Head of caudate nucleus (tissue), 42 donors: ENCODE measurements around the gene VEPH1.

Experiments
- DNase-seq, 42 donors: peaks; one replicate each; pipeline versions ENCODE4 v3.0.0 to v3.0.0-alpha.2; 2020 to 2021; ENCODE audit warnings: mixed read lengths in 7 of 42
- intact Hi-C: fragments of 100-400 bp; cut with DNase I; formaldehyde crosslinking; loops from one replicate; pipeline ENCODE4 v1.15.0; 2022

Gene VEPH1

DNA sequence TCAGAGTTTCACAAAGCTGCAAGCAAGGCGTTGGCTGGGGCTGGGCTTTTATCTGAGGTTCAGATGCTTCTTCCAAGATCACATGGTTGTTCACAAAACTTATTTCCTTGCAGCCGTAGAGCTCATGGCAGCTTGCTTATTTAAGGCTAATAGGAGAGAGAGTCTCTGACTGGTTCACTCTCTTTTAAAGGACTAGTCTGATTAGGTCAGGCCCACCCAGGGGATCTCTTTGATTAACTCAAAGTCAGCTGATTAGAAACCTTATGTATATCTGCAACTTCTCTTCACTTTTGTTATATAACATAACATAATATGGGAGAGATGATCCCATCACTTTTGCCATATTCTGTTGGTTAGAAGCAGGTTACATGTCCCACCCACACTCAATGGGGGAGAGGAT, 243.4 kb downstream of the VEPH1 start:
- intact Hi-C loops = no loop called here
- DNase-seq = no peak

DNA sequence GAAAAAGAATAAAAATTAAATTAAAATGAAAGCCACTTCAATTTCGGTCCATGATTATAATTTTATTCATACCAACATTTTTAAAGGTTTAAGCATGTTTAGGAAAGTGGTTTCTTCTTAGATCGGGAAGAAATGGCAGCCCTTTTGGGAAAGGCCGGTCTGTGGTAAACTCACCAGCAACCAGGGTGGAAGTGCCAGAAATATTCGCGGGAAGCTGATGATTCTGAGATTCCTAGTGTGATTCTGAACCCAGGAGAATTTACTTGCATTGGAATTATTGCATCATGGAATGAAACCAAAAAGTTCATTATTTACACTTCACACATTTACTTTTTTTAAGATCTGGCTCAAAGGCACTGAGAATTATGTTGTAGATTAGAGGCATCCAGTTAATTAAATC, 246.1 kb downstream of the VEPH1 start:
- intact Hi-C loops = no loop called here
- DNase-seq = no peak

DNA sequence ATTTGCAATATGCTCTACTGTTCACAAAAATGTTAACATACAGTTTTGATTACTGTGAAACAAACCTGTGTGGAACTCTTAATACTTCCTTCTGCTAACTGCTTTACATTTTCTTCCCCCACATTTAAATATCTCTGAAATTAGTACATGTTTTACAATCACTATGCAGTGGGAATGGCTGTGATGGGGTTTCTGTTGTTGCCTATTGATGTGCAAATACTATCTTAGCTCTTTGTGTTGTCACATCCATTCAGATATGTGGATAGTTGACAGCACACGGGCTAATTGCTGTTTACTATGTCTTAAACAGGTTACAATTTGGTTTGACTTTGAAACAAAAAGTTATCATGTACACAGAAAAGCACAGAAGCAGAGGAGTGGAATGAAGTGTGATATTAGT, 247.4 kb downstream of the VEPH1 start:
- DNase-seq = no peak
- intact Hi-C loops = no loop called here

DNA sequence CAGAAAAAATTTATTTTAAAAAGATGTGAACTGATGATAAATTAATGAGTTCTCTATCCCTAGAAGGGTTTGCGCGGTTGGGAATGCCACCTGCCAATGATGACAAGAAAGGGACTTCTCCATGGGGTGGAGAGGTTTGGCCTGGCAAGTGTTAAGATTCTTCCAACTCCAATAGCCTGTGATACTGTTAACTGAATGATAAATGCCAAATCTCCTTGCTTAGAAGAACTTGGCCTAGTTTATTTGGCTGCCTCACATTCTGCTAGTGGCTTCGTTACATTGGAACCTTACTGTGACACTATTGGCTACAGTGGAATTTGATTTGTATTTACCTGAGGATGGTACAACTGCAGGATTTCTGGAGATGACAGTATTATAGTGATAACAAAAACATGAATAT, 251.5 kb downstream of the VEPH1 start:
- DNase-seq = no peak
- intact Hi-C loops = no loop called here

DNA sequence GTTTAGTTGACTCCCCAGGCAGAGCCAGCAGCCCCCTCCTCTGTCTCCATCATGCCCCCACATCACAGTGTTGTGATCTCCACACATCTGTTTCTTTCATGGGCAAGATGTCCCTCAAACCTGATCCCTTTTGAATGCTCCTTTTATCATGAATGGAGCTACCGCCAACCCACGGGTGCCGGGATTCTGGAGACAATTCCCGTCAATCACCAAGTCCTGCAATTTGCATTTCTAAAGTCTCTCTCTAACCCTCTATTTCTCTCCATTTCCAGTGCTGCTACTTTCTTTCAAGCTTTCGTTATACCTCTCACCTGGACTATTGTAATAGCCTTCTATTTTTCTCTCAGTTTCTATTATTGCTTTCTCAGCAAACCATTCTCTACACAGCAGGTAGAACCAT, 253.6 kb downstream of the VEPH1 start:
- intact Hi-C loops = no loop called here
- no peak for DNase-seq

DNA sequence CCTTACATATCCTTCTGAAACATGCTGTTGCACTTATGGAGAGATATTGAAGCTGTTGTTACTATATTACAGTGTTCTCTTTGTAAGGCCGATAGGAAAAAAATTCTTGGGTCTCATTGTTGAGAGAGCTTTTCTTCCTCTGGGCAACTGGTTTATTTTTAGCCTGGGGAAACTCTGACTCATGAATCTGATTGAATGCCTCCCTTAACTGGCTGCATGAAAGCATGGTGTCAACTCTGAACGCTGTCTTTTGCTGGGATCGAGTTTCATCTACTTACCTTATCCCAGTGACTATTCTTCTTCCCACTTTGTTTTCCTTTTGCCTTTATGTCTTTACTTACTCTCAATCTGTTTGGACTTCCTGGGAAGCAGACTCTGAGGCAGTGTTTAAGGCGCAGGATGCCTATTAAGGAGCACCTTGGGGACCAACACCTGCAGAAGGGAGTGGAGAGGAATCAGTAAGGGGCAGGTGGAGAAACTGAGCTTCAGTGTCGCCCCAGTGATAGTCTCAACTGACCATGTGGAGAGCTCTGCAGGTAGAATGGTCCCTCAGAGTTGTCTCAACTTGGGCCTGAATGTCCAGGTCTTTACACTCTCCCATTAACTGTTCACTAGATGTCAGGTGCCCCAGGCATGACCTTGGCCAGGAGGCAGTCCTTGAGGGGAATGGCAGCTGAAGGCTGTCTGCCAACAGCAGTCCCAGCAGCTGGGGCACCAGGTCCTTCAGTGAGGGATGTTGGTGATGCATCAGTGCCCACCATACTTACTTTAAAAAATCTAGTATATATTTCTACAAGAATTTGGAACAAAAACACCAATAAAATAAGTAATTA, 254.4 kb downstream of the VEPH1 start:
- DNase-seq = peak in 18 of 42 donors; percentile 14 to 81 (median 44)
- intact Hi-C loops = no loop called here

DNA sequence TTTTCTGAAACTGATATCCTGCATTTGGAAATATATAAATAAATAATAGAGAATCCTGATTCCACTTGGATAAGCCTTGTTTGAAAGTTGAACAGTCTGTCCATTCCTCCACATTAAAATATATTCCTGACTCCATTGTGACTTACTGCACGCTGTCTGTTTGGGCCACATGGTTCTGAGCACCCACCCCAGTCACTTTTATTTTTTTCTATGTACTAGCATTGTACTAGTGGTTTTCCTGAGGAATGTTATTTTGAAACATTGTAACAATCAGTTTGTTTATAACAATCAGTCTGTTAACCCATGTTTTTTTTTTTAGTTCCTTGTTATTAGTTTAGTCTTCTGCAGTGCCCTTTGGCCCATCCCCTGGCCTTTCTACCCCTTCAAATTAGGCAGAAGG, 255.8 kb downstream of the VEPH1 start:
- intact Hi-C loops = no loop called here
- no peak for DNase-seq

DNA sequence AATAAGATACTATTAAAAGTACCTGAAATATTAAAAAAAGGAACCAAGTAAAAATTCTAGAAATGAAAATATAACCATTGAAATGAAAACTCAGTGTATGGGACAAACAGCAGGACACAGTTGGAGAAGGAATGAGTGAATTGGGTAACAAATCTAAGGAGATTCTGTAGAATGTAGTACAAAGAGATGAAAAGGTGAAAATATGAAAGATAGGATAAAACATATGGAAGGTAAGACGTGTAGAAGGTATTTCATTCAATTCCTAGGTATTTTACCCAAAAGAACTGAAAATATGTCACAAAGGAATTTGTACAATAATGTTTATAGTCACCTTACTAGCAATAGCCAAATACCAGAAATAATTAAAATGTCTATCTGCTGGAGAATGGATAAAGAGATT, 260.4 kb downstream of the VEPH1 start:
- no peak for DNase-seq
- intact Hi-C loops = no loop called here

DNA sequence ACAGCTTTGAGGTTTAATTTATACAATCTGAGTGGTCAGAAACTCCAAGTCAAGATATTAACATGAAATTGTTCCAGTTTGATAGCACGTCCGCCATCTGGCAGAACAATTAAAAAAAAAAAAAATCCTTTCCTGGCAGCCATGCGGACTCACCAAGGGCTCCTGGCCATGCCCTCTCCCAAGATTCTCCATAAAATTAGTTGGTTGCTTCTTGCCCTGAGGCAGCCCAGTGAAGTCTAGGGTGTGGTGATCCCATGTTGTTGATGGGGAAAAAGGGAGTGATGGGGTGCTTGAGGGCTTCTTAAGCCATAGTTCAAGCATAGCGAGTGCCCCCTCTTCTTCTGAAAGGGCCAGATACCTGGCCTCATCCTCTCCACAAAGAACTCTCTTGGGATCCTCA, 261.6 kb downstream of the VEPH1 start:
- DNase-seq = no peak
- intact Hi-C loops = no loop called here

DNA sequence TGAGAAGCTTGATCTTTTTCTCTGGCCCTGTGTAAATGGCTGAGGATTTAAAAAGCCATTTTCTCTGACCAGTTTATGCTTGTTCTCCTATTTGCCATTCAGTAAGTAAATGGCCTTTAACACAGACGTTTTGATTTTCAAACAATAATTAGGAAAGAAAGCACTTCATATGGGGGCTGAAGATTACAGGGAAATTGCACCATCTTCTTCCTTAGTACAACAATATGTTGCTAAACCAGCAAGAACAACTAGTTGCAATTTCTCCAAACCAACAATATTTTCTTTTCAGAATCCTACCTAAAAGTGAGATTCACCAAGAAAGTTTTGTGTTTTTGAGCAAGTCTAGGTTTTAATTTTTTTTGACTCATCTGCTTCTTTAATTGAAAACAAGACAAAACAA, 262.8 kb downstream of the VEPH1 start:
- intact Hi-C loops = no loop called here
- no peak for DNase-seq

DNA sequence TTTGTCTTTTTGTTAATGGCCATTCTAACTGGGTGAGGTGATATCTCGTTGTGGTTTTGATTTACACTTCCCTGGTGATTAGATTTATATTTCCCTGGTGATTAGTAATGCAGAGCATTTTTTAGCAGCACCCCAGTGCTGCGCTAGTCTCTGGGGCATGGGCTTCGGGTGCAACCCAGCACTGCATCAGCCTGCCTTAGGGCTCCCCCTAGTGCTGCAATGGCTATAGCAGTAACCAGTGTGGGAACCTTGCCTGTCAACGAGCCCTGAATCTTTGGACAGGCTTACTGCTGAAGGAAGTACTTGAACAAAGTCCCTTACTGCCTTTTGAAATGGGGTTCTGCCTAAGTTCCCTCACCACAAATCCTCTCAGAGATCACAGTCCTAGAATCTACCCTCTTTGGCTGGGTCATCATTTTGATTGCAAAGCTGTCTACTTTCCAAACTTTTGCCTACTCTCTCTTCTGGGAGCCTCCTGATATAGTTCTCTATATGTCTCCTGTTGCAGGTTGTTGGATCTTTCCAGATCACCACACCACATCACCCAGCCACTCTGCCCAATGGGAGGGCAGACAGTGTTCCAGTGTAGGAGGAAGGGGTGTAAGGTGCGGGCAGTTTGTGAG, 264.0 kb downstream of the VEPH1 start:
- intact Hi-C loops = no loop called here
- peak in 41 of 42 donors; percentile 43 to 91 (median 76) for DNase-seq

DNA sequence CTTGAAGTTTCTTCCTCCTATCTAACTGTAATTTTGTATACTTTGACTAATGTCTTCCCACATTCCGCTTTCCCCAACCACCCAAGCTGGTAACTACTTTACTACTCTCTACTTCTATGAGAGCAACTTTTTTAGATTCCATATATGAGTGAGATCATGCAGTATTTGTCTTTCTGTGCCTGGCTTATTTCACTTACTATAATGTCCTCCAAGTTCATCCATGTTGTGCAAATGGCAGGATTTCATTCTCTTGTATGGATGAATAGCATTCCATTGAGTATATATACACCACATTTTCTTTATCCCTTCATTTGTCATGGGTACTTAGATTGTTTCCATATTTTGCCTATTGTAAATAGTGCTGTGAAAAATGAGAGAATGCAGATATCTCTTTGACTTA, 264.8 kb downstream of the VEPH1 start:
- no peak for DNase-seq
- intact Hi-C loops = no loop called here

DNA sequence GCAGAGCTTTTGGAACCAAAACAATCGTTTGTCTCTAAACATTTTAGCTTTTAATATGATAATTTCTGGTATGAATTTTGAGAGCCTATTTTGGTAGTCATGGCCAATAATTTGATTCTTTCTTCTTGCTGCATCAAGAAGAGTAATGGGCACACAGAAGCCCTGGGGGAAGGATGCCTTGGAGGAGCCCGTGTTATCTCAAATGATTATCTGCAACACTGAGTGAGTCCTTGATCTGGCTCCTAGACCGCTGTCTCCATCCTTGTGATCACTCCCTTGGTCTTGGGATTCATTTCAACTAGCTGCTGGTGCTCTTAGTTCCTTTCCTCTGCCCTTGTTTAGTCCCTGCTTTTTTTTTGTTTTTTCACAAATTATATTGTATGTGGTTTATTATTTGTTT, 265.3 kb downstream of the VEPH1 start:
- intact Hi-C loops = no loop called here
- no peak for DNase-seq

DNA sequence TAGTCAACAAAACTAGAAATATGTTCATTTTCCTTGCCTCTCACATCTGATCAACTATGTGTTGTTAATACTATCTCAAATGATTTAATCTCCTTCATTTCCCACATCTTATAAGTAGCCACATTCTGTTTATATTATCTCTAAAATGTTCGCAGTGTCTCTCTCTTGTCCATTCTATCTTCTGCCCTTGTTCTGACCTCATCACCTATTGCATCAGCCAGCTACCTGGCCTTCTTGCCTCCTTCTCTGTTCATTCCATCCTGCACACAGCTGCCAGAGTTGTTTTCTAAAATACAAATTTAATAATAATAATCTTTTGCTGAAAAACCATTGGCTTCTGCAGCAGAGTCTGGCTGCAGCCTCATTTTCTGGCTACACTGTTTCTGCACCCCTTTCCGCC, 267.9 kb downstream of the VEPH1 start:
- intact Hi-C loops = no loop called here
- no peak for DNase-seq

DNA sequence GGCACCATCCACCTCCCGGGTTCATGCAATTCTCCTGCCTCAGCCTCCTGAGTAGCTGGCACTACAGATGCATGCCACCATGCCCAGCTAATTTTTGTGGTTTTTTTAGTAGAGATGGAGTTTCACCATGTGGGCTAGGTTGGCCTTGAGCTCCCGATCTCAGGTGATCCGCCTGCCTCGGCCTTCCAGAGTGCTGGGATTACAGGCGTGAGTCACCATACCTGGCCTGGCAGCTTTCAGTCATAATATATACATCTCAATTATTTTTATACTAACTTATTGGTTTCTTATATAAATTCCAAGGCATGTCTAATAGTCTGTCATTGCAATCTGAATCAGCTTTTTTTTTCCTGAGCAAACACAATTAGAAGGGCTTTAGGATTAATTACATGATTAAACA, 269.3 kb downstream of the VEPH1 start:
- intact Hi-C loops = no loop called here
- DNase-seq = no peak

DNA sequence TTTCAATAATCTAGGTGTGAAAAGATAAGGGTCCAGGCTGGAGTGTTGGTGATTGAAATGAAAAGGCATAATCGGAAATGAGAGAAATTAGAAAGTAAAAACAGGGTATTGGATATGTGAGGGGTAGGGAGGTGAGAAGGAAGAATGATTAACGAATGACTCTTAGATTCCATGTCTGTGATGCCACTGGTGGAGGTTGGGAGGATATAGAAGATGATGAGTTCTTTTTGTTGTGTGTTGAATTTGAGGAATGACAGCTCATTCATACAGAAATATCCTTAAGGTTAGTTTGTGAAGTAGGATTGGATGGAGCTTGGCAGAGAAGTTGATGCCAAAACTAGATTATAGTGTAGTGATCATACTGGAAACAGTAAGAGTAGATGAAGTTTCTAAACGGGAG, 271.1 kb downstream of the VEPH1 start:
- intact Hi-C loops = no loop called here
- no peak for DNase-seq

DNA sequence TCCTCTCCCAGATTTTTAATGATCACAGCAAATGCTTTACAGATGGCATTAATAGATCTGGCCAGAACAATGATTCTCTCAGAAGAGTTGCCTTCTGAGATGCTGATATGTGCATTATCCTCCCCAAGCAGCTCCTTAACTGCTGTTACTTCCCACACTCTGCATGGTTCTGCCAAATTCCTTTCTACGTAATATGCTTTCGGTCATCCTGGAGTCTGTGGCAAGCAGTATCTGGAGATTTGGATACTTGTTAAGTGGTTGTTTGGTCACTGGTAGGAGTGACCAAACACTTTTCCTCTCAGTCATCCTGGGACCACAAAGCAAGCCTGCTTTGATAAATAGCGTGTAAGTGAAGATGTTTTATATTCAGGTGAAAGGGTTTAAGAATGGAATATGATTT, 272.1 kb downstream of the VEPH1 start:
- DNase-seq = no peak
- intact Hi-C loops = no loop called here

DNA sequence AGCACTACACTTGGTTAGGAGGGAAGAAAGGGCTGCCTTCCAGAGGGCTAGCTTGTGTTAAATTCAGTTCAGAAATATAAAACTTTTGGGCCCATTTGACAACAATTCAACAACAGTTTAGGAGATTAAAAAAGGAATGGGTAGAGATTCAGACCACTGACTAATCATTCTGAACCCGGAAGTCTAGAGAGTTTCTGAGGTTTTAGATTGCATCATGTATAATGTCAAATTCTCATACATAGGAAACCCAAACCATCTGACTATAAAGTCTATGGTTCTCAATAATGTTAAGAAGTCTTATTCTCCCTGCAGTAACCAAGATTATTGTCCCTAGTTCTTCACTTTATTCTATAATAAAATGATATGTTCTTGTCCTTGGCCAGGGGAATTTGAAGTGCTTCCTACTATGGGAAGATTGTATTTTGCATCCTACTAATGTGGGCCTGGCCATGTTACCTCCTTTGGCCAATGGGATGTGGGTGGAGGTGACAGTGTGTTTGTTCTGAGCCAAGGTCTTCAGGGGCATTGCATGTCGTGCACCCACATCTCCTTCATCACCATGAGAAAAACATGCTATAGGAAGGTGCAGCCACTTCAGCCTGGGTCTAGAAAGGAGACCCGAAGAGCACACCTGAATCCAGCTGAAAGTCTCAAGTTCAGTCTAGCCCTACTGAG, 276.9 kb downstream of the VEPH1 start:
- intact Hi-C loops = no loop called here
- no peak for DNase-seq

DNA sequence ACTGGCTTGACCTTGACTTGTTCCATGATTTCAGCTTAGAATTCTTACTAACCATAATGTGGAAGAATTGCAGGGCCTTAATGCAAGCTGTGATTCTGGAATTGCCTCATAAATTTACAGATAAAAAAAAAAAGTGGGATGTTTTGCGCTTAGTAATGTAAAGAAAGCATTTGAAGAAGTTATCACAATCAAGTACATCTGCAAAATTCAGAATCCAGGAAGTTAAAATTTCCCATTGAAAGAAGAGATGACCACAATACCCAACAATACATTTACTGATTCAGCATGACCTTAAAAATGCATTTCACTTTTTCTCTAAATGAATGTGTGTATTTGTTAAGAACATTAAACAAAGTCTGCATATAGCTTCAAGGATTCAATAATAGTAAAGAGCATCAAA, 278.2 kb downstream of the VEPH1 start:
- intact Hi-C loops = no loop called here
- no peak for DNase-seq

DNA sequence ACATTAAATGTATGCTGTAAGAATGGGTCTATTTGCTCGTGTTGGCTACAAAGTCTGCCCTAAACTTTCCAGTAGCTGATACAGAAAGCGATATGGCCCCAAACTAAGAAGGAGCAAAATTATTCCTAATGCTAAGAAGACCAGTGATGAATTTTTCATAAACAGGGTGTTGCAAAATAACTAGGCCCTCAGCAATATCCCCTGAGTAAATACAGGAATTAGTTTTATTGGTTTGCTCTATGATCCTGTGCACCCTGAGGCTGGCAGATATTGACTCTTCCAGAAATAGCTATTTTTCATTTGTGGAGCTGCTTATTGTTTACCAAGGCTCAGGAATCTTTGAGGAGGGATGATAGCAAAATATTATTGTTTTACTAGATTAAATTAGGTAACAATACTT, 282.3 kb downstream of the VEPH1 start:
- intact Hi-C loops = no loop called here
- no peak for DNase-seq

DNA sequence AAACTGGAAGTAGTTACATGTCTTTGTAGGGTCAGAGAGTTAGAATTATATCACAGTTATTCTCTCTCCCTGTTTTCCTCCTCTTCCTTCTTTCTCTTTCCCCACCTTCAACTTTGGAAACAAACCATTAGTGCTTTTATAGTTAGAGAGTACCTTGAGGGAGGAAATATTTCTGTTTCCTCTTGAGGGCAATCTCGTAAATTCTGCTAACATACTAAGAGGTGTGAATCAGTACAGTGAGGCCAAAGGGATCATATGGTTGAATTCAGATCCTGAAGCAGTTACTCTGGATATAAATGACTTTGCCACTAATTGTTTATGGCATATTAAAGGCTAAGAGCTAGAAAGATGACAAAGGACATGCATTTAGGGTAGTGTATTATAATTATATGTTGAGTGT, 283.0 kb downstream of the VEPH1 start:
- intact Hi-C loops = no loop called here
- DNase-seq = no peak
